COLO829 (cell line): Measurements from ENCODE around the gene ZFP69.
"Not testable (repeated sequence)": the region's sequence is repeated elsewhere in the genome, so short reads cannot be mapped to it uniquely, and the experiment has no call there.

ENCODE experiments used
- DNase-seq: peaks from one replicate; pipeline ENCODE4 v3.0.0; 2012; ENCODE audit warnings: low spot score

The ZFP69 gene

GRCh38 chr1:40476924-40477677, at the start of gene ZFP69:
Gene ZFP69, plus strand, starts transcription at chr1:40477290. Its CDS starts 2,072 bp downstream, at chr1:40479362.
- DNase-seq: no peak

- DNase-seq: no peak
Observed at GRCh38 chr1:40431385-40431784, 45.7 kb upstream of the ZFP69 start.

DNA sequence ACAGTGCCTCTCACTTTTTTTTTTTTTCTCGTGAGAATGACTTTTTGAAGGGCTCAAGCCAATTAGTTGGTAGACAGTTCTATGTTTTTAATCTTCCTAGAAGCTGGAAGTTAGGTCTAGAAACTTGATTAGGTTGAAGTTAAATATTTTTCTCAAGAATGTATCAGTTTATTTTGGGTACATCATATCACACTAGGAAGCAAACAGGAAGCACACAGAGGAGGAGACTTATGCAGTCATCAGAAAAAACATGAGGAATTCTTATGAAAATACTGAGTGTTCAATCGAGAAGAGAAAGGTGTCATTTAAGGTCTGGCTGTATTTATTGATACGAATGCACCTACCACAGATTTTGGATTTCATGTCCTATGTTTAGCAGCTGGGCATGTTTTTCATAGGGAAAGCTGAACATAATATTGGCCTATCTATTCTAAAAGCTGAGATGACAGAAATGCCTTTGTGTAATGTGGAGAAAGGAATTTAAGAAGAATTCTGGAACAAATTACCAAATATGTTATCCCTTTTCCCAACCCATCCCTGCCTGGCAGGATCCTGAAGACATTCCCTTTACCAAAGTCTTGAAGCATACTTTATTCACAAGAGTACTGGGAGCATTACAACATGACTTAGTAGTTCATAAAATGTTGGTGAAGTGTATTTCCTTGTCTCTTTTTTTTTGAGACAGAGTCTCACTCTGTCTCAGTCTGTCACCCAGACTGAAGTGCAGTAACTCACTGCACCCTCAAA, 44.3 kb upstream of the ZFP69 start:
- DNase-seq: no peak

- no peak for DNase-seq
Observed at GRCh38 chr1:40435471-40435870, 41.6 kb upstream of the ZFP69 start.

GRCh38 chr1:40435876-40436275, 41.2 kb upstream of the ZFP69 start:
- no peak for DNase-seq

- peak; percentile 29 for DNase-seq
Observed at GRCh38 chr1:40438391-40439015, 38.6 kb upstream of the ZFP69 start.

DNA sequence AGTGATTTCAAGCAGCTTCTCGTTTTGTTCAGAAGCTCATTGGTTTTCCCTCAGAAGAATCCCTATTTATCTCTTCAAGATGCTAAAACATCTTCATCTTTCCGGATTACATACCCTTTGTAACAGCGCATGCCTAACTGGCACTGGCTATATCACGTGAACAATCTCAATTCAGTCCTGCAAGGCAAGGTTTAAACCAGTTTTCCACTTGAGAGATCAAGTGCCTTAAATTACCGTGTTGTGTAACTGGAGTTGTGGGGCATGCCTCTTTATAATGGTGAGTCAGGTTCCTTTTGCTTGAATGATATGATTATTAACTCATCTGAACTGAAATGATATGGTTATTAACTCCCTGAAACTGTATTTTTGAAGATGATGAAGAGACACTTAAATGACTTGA, 37.8 kb upstream of the ZFP69 start:
- DNase-seq: no peak

DNA sequence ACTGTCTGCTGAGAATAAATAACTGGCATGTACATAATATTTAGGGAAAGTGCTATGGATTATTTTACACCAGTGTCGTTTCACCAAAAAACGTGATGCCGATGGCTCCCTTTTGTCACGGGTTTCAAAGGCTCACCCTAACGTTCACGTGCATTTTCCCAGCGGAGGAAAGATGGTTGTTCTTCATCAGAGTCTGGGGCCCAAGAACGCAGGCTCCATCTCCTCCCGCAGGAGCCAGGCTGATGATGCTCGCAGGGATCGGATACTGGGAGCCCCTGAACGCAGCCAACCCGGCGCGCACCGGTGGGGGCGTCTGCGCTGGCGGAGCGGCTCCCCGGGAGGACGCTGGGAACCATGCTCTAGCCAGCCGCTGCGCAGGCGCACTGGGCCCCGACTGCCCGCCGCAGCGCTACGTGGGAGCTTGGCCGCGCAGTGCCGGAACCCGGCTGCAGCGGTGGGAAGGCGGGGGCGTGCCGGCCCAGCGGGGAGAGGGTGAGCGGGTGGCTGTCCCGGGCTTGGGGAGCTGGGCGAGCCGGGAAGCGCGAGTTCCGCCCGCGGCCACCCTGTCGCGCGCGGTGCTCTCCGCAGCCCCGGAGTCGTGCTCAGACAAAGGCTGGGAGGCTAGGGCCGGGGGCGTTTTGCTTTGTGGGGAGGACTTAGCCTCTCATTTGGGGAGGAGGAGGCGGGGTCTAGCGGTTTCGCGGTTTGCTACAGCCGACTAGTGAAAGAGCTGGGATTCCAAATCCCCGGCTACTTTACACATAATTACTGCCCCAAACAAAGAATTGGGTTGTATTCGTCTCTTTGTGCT, 27.2 kb upstream of the ZFP69 start, which contains the start of gene ZFP69B:
TSS of gene ZFP69B (plus strand) at position 793 of the 811 bp plus-strand sequence. CDS start 486 bp downstream, outside the sequence.
- peak; percentile 81 for DNase-seq

GRCh38 chr1:40450495-40451237, 26.4 kb upstream of the ZFP69 start:
- DNase-seq: no peak

DNA sequence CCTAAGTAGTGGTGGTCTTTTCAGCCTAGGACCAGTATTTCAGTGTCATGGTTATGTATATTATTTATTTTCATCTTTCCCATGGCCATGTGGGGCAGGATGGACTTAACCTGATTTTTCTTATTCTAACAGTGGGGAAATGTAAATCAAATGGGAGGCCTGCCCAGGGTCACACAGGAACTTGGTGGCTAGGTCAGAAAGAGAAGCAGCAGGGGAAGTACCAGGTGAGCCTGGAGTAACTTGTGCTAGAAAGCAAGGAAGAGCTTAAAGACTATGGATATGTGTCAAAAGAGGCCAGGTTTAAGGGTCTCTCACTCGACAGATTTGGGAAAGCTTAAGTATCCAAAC, 25.9 kb upstream of the ZFP69 start:
- DNase-seq: no peak

- DNase-seq: no peak
Observed at GRCh38 chr1:40454873-40455272, 22.2 kb upstream of the ZFP69 start.

GRCh38 chr1:40462956-40463590, 14.0 kb upstream of the ZFP69 start:
- DNase-seq: no peak

DNA sequence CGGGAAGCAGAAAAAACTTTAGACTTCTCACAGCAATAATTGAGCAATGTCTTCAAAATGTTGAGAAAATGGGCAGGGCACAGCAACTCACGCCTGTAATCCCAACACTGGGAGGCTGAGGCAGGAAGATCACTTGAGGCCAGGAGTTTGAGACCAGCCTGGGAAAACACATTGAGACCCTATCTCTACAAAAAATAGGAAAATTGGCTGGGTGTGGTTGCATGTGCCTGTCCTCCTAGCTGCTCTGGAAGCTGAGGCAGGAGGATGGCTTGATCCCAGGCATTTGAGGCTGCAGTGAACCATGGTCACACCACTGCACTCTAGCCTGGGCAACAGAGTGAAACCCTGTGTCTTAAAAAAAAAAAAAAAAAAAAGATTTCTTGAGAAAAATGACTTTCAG, 7.8 kb upstream of the ZFP69 start:
- no peak for DNase-seq

- no peak for DNase-seq
Observed at GRCh38 chr1:40475268-40475667, 1.8 kb upstream of the ZFP69 start.

GRCh38 chr1:40477678-40478053, 576 bp downstream of the ZFP69 start:
- no peak for DNase-seq

- no peak for DNase-seq
Observed at GRCh38 chr1:40478276-40478675, 1.2 kb downstream of the ZFP69 start.

DNA sequence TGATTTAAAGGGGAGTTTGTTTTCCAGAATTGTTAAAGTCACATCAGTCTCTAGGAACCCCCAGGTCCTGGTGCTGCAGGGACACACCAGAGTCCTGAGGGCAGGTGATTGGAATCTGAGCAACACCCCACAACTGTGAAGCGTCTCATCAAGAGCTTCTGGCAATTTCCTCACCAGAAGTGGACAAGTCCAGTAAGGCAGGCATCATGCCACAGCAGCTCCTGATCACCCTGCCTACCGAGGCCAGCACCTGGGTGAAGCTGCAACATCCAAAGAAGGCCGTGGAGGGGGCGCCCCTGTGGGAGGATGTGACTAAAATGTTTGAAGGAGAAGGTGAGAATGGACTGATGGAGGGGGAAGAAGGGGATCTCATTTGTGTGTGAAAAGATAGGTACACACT, 2.1 kb downstream of the ZFP69 start:
- DNase-seq: no peak

- no peak for DNase-seq
Observed at GRCh38 chr1:40495315-40495903, 18.3 kb downstream of the ZFP69 start.

GRCh38 chr1:40502651-40503050, 25.6 kb downstream of the ZFP69 start:
- DNase-seq: not testable (repeated sequence)

GRCh38 chr1:40507973-40508372, 30.9 kb downstream of the ZFP69 start:
- DNase-seq: no peak
